Measurements from ENCODE around the gene GDF7.

GDF7 gene

DNA sequence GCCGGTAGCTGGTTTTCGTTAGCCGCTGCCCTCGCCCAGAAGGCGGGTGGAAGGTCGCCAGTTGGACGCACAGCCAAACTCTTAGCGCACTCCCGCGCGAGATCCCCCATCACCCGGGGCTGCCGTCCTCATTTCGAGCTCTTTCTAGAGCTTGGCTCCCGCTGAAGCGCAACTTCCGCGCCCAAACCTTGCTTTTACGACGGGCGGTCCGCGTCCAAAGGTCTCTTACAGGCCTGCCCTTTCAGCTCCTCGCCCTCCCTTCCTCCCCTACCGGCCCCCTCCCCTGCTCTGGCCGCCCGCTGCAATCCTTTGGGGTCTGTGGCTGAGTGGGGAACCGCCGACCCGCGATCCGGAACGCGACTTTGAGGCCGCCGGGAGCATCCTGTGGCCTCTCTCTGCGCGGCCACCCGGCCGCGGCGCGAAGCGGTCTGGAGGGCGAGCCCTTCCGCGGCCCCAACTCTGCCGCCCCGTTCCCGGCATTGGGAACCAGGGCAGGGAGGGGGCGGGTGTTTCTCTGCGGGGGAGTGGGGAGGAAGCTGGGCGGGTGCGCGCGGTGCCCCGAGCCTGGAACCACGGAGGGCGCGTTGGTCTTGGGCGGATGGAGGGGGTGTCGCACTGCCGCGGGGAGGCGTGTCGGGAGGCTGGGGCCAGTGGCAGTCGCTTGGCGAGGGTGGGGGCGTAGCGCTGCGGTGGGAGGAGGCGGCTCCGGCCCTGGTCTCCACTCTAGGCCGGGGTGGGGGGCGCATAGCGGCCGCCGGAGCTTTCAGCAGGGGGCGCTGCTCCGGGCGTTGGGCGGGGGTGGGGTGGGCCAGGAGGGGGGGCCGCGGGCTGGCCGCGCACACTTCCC is at the start of gene GDF7:
Gene GDF7 (plus strand): TSS at position 841 of the 847 bp plus-strand sequence. CDS start 96 bp downstream, outside the sequence.
- no peak within 1 kb of the TSS for H3K4me3 ChIP-seq (ENCODE audit: low read depth, low read length)
- DNase-seq (ENCODE audit: low read depth) = no peak
- TF ChIP-seq, protein P1, sequence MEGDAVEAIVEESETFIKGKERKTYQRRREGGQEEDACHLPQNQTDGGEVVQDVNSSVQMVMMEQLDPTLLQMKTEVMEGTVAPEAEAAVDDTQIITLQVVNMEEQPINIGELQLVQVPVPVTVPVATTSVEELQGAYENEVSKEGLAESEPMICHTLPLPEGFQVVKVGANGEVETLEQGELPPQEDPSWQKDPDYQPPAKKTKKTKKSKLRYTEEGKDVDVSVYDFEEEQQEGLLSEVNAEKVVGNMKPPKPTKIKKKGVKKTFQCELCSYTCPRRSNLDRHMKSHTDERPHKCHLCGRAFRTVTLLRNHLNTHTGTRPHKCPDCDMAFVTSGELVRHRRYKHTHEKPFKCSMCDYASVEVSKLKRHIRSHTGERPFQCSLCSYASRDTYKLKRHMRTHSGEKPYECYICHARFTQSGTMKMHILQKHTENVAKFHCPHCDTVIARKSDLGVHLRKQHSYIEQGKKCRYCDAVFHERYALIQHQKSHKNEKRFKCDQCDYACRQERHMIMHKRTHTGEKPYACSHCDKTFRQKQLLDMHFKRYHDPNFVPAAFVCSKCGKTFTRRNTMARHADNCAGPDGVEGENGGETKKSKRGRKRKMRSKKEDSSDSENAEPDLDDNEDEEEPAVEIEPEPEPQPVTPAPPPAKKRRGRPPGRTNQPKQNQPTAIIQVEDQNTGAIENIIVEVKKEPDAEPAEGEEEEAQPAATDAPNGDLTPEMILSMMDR (IDR thresholded peaks at IDR 0.05; ENCODE audit: low read depth, low read length) = no peak
- TF ChIP-seq POLR2A (IDR thresholded peaks at IDR 0.05; ENCODE audit: extremely low read depth, insufficient read length) = no peak
- TF ChIP-seq, protein P2, sequence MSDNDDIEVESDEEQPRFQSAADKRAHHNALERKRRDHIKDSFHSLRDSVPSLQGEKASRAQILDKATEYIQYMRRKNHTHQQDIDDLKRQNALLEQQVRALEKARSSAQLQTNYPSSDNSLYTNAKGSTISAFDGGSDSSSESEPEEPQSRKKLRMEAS (IDR thresholded peaks at IDR 0.05; ENCODE audit: low read depth, low read length) = no peak
- no peak for TF ChIP-seq MYC (IDR thresholded peaks at IDR 0.05; ENCODE audit: low read depth, low read length)

DNA sequence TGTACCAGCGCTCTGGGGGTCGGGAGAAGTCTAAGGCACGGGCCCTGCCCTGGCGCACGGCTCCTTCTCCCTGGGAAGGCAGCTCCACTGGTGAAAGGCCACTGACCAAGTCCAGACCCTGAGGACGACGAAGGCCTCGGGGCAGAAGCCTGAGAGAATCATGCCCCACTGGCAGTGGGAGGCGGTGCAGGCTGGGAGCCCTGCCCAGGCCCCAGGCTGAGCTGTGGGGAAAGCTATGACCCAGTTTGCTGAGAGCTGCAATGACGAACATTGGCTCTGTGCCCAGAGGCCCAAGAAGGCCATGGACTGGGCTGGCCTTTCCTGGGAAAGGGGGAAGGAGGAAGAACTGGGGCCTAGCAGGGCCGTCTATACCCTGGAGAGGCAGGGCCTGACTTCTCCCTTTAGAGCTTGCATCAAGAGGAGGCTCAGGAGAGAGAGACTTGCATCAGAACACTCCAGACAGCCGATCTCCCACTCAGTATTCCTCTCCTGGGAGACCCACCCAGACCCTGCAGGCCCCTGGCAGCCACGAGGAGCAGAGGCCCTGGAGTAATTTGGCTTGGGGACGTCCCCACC is 49.0 kb upstream of the GDF7 start:
- DNase-seq (ENCODE audit: low read depth) = peak; percentile 32
- no peak overlapping the region for H3K4me3 ChIP-seq (ENCODE audit: low read depth, low read length)
- TF ChIP-seq, protein P1 (IDR thresholded peaks at IDR 0.05; ENCODE audit: low read depth, low read length) = peak; percentile 9
- no peak for TF ChIP-seq POLR2A (IDR thresholded peaks at IDR 0.05; ENCODE audit: extremely low read depth, insufficient read length)

DNA sequence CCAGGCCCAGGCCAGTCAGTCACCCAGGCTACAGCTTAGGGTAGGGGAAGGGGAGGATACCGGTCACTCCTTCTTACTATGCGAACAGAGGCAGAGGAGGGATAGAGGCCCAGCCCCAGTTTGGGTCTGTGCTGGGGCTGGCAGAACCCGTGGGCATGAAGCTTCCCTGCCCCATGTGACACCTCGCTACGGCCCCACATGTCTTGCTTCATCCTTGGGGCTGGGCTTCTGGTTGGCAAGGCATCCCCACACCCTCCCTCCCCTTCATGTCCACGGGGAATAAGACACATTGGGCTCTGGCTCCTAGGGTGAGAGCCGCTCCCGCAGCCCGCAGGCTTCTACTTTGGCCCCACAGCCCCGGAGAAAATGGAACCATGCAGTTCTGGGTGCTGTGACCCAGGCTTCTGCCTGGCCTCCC is 48.5 kb upstream of the GDF7 start:
- no peak overlapping the region for H3K4me3 ChIP-seq (ENCODE audit: low read depth, low read length)
- TF ChIP-seq, protein P1 (IDR thresholded peaks at IDR 0.05; ENCODE audit: low read depth, low read length) = no peak
- TF ChIP-seq, protein P2 (IDR thresholded peaks at IDR 0.05; ENCODE audit: low read depth, low read length) = no peak
- TF ChIP-seq POLR2A (IDR thresholded peaks at IDR 0.05; ENCODE audit: extremely low read depth, insufficient read length) (no peak), MYC (IDR thresholded peaks at IDR 0.05; ENCODE audit: low read depth, low read length) (no peak)
- no peak for DNase-seq (ENCODE audit: low read depth)

DNA sequence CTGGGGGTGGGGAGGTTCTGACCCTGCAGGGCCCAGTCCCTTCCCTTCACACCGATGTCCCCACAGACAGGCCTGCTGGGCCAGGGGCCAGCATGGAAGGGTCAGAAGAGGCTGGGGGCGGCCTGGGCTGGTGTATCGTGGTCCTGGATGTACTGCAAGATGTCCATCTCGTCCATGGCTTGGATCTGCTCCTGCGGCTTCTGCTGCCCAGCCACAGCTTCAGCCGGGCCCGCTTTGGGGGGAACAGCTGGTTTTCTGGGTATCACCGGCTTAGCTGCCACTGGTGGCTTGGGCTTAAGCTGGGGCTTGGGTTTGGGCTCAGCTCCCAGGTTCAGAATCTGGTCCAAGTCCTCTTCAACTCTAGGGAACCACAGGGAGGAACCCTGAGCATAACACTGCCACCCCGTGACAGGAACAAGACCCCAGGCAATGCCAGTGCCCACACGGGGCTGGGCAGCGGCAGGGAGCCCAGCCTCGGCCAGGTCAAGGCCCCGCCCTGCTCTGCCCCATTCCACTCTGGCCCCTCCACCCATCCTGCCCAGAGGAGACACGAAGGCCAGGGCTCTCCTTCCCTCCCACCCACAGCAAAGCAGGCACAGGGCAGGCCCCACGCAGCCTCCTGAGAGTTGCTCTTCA is 47.9 kb upstream of the GDF7 start:
- TF ChIP-seq, protein P1 (IDR thresholded peaks at IDR 0.05; ENCODE audit: low read depth, low read length) = no peak
- TF ChIP-seq, protein P2 (IDR thresholded peaks at IDR 0.05; ENCODE audit: low read depth, low read length) = no peak
- TF ChIP-seq MYC (IDR thresholded peaks at IDR 0.05; ENCODE audit: low read depth, low read length) (no peak), POLR2A (IDR thresholded peaks at IDR 0.05; ENCODE audit: extremely low read depth, insufficient read length) (no peak)
- H3K4me3 ChIP-seq (ENCODE audit: low read depth, low read length) = no peak overlapping the region
- no peak for DNase-seq (ENCODE audit: low read depth)

DNA sequence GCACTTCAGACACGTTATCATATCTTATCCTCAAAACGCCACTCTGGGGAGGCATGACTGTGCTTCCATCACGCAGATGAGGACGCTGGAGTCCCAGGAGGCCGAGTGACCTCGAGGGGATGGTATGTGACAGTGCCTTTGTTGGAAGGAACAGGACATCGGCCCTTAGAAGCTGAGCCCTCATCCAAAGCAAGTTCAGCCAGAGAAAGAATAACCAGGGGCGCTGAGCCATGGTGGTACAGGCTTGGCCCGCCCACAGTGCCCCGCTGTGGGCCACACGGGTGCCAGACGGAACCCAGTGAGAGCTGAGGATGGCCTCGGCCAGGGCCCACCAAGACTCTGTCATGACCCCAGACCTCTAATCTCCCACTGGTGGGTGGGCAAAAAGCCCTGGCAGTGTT is 47.3 kb upstream of the GDF7 start:
- TF ChIP-seq, protein P2 (IDR thresholded peaks at IDR 0.05; ENCODE audit: low read depth, low read length) = no peak
- TF ChIP-seq, protein P1 (IDR thresholded peaks at IDR 0.05; ENCODE audit: low read depth, low read length) = no peak
- TF ChIP-seq POLR2A (IDR thresholded peaks at IDR 0.05; ENCODE audit: extremely low read depth, insufficient read length) (no peak), MYC (IDR thresholded peaks at IDR 0.05; ENCODE audit: low read depth, low read length) (no peak)
- no peak overlapping the region for H3K4me3 ChIP-seq (ENCODE audit: low read depth, low read length)
- no peak for DNase-seq (ENCODE audit: low read depth)

All from NB4 (cell line).